ENCODE measurements around the gene DSP.

DNA sequence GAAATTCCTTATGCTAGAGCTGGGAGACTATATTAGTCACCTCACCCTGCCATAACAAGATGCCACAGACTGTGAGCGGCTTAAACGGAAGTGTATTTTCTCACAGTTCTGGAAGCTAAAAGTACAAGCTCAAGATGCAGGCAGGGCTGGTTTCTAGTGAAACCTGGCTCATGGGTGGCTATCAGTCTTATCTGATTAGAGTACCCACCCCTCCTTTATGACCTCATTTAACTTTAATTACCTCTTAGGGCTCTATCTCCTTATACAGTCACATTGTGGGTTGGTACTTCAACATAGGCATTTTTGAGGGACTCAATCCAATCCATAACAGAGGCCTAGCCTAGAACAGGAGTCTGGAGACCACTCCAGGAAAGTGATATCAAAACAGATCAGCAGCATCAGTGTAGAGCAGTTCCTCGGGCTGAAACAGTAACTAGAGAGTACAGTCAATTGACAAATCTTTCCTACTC is 46.2 kb downstream of the DSP start:
- no peak for TF ChIP-seq EZH2phosphoT487 (IDR thresholded peaks at IDR 0.05)
- TF ChIP-seq, protein P1, sequence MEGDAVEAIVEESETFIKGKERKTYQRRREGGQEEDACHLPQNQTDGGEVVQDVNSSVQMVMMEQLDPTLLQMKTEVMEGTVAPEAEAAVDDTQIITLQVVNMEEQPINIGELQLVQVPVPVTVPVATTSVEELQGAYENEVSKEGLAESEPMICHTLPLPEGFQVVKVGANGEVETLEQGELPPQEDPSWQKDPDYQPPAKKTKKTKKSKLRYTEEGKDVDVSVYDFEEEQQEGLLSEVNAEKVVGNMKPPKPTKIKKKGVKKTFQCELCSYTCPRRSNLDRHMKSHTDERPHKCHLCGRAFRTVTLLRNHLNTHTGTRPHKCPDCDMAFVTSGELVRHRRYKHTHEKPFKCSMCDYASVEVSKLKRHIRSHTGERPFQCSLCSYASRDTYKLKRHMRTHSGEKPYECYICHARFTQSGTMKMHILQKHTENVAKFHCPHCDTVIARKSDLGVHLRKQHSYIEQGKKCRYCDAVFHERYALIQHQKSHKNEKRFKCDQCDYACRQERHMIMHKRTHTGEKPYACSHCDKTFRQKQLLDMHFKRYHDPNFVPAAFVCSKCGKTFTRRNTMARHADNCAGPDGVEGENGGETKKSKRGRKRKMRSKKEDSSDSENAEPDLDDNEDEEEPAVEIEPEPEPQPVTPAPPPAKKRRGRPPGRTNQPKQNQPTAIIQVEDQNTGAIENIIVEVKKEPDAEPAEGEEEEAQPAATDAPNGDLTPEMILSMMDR (IDR thresholded peaks at IDR 0.05), result no peak

All from neural progenitor cell (in vitro differentiated cells).